ENCODE measurements around the gene RPA1.

RPA1 gene

DNA sequence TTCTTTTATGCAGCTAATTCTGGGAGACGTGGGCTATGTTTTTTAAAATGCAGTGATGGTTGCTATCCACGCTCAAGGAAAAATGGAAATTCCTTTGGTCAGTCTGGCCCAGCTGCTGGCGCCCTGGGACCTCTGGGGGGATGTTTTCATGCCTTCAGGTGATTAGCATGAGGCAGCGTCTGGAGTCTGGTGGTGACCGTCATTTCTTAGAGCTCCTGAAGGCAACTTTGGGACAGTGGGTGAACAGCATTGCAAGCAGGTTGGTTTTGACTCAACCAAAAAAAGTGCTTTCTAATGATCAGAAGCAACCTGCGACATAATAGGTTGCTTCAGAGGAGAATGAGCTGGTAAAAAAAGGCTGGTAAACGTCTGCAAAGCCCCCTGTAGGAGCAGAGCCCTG, 82.3 kb downstream of the RPA1 start:
- DNase-seq: no peak

DNA sequence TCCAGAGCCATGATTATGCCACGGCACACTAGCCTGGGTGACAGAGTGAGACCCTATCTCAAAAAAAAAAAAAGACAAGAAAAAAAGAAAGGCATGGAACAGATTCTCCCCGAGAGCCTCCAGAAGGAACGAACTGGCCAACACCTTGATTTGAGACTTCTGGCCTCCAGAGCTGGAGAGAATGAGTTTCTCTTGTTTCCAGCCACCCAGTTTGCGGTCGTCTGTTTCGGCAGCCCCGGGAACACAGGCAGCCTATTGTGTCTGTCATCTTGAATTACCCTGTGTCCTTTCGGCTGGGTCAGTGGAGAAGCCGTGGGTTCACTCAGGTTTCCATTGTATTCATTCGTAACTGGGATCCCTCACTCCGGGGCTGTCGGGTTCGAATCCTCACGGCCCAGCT, 83.9 kb downstream of the RPA1 start:
- DNase-seq: no peak

DNA sequence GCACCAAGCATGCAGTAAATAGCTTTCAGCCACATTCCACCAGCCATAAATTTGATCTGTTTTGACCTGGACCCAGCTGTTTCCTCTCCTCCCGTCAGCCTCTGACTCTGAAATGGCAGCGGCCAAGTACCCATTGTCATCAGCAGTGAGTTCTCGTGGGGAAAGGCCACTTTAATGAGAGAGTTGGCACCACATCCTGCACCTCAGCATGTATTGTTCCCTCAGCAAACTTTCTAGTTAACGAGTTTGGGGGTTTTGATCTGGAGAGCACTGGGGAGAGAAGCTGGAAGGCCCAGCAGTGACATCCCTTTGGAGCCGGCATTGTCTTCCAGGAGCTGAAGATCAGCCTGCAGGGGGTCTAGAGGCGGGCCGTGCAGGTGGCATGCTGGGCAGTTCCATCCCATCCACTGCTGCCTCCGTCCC, 84.9 kb downstream of the RPA1 start:
- DNase-seq: no peak

DNA sequence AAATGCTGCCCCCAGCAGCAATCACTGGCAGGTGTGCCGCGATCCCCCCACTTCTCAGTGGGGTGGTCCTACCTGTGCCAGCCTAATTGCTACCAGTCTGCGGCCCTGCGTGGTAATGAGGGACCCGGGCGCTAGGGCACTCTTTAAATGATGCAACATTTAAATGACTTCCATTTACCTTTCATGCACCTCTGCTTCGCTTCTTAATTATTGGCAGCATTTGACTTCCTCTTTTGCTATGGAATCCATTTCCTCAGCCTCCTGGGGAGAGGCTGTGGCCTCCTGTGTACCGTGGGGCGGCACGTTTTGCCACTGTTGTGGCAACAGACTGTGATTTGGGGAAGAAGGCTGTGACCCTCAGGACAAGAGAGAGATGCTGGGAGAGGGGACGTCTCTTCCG, 86.1 kb downstream of the RPA1 start:
- DNase-seq: no peak

DNA sequence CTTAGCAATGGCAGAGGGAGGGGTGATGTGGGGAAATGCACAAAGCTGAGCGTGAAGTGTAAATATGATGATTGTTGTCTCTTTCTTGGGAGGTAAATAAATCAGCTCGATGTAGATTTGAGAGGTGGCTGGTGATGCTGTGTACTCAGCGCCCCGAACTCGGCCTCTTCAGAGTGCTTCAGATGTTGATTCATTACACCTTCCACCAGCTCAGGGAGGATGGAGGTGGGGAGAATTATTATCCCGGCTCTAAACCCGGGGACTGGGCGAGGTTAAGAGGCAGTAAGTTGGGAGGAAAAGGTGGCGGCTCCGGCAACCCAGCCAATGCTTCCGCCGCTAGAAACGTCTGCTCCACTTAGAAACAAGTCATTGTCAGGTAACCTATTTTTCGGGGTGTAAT, 86.5 kb downstream of the RPA1 start:
- DNase-seq: no peak

DNA sequence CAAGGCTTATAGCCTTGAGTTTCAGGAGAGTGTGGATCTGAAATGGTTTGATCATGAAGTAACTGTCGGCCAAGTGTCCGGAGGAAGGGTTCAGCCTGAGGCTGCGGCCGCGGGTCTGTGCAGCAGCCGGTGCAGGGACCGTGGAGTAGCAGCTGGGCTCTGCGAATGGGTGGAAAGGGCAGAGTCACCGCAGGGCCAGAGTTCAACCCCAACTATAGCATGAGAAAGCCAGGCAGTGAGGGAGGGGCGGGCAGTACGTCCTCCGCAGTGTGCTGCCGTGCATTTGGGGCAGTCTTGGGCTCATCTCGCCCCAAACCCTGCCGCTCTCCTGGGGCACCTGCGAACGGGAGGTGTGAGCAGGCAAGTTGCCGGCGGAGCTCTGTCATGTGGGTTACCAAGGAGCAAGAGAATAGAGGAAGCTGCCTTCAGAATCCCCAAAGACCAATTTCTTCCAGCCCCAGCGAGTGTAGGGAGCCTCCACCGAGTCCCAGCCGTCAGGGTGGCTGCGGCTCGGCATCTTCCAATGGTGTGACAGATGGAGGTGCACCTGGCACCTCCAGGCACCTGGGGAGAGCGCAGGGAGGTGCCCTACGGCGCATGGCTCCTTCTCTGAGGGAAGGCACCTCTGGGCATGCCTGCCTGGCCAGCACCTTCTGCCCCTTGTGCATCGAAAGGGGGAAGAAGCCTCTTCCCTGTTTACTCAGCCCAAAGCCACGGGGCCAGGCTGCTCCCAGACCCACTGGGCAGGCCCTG, 87.3 kb downstream of the RPA1 start:
- no peak for DNase-seq

DNA sequence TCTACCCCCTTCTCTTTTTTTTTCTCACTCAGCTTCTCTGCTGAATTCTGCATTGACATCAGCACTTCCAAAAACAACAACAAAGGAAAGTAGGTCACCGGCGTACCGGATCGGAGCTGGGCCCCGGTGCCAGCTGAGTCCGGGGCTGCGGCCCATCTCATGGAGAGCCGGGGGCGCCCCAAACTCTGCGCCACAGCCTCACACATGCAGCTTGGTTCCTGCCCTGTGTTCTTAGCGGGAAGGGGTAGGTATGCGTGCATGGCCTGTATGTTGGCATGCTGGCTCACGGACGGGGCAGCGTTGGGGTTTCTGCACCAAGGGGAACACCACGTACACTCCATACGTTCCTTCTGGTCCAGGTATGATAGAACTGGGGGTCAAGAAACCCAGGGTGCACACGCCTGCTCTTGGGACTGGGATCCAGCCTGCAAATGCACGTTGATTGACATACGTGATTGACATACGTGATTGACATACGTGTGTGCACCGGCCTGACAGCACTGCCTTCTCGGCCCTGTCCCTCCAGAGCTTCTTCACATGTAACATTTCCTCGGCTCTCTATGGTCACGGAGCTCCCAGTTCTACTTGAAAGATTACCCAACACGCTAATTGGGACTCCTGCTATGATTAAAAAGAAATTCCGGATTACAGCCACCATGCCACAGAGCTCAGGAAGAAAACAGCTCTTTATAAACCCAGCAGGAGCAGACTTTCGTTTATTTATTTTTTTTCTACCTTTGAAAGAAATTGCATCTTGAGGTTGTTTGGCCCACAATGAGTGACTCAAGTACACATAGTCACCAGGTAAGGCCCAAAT, 88.7 kb downstream of the RPA1 start:
- DNase-seq: no peak

DNA sequence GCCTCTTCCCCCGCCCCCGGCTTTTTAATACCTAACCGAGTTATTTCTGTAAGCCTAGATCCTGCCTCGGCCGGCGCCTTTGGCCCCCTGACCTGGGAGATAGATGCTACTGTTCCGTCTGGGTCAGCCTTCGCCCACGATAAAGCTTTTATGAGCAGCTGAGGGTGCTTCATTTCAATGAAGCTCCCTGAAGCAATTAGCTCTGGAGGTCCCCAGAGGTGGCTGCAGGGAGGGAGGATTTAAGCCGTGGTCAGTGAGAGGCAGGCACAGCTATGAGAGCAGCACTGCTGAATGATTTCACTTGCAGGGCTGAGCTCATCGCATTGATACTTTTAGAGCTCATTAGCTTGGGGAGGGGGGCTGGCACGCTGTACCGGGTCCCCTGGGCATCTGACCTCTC, 89.4 kb downstream of the RPA1 start:
- DNase-seq: no peak

DNA sequence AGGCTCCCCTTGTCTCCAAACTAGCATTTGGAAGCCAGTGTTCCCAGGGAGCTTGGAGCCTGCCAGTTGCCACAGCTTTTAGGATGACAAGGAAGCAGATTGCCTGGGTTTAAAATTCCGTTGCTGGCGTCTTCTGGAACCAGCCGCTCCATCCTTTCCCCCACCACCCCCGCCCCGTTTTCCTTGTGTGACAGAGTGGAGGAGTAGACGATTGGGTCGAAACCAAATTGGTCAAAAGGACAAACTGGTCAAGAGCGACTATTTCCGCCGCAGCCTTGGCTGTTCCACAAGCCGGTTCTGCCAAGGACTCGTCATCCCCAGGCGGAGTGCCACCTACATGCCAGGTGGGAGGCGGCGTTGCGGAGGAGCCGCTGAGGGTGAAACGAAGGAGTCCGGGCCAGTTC, 91.1 kb downstream of the RPA1 start:
- DNase-seq: no peak

DNA sequence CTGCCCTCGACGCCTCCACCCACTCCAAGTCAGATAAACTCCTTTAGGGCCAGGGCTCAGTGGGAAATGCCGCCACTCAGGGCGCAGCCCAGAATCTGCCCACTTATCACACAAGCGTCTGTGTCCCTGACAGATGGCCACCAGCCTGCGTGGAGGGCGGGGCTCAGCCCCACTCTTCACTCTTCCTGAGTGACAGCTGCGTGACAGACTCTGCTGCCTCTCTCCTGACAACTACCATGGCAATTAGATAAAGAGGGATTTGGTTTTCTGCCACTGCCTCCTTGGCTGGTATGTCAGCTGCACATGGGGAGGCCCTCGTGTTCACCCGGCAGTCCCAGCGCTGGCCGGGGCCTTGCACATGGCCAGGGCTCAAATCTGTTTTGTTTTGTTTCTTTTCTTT, 99.2 kb downstream of the RPA1 start:
- DNase-seq: no peak

DNA sequence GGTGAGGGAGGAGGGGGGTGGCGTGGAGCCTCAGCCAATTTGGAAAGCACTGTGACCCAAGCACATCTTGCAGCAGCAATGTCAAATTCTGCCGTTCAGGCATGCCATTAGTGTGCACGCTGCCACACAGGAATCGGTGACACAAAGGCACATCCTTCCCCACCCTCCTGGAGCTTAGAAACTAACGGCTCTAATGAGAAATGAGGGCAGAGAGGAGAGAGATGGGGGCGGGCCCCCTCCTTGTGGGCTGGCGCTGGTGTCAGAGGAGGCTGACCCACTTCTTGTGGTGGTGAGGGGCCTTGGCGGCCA, 100.5 kb downstream of the RPA1 start:
- no peak for DNase-seq

DNA sequence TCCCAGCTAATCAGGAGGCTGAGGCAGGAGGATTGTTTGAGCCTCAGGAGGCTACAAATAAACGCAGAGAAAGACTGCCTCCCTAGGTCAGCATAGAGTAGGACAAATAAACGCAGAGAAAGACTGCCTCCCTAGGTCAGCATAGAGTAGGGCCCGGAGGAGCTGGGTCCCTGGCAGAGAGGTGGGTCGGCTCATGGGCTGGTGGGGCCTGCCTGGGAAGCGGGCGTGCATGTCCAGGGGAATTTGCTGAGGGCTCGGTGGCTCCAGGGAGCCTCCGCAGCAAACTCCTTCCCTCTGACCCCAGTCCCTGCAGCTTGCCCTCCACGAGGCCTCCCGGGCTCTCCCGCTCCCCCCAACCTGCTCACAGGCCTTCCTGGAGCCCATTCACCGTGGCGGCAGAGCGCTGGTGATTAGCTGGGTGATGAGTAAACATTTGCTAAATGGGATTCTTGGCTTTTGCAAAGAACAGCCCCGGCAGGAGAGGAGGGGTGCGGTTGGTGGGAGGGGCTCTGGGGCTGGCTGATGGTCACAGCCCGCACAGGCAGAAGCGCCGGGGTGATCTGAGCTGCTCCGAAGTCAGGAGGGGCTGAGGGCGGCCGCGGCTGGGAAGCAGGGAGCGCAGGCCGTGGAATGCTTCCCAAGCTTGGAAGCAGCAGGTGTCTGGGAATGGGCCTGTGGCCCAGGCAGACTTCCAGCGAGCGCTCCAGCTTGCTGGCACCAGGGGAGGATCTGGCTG, 102.2 kb downstream of the RPA1 start:
- no peak for DNase-seq

DNA sequence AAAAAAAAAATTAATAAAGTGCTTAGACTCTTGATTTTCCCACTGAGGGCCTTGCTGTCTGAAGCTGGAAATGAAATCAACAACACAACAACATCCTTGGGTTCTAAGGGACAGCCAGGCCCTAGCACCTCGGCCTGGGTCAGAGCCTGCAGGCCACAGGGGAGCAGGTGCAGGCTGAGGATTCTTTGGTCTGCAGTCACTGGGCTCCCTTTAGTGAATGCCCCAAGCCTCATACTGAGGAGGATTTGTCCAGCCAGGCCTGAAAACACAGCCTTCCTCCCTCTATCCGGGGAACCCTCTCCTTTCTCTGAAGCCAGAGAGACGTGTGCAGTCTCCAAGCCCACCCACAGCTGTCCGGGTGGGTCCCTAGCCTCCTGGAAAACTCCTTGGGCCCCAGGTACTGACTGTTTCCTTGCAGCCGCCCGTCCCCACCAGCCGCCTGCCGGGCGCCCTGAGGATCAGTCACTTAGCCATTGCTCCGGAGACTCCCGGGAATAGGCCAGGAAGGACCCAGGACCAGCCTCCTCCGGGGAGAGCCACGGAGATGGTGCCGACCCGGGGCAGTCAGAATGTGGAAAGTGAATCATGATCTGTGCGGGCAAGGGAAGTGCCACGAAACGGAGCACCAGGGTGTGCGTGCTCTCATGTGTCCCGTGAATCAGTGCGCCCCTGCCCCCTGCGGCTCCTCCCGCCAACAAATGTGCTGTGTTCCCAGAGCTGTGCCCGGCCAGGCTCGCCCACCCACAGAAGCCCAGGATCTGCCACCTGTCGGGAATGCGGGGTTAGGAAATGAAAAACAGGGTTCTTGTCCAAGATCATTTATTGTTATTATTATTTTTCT, 104.3 kb downstream of the RPA1 start:
- DNase-seq: no peak

DNA sequence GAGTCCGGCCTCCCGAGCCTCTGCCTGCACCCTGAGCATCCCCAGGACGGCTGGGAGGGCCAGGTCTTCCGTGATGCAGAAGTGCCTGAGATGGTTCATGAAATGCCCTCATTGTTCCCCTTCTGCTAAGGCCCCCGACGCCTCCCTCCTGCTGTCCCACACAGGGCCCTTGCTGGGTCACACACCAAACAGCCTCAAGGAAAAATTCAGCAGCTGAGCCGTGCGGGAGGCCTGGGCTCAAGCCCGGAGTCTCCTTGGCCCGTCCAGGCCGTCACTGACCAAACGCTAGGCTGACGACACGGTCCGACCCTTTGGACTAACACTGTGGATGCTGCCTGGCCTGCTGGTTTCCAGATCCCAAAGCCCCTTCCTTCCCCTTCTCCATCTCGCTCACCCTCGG, 105.1 kb downstream of the RPA1 start:
- no peak for DNase-seq

DNA sequence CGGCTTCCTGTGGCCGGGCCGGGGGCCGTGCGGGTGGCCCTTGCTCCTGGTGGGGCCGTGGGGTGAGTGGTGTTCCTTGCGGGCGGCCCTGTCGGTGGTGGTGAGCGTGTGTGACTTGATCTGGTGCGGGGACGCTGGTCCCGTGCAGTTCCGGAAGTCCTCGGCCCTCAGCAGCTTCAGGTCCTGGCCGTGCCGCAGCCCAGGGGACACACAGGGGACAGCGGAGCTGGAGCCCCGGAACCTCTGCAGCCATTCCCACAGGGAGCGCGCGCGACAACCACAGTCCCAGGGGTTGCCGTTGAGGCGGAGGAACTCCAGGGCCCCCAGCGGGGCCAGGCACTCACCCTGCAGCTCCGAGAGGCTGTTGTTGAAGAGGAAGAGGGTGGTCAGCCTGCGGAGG, 107.0 kb downstream of the RPA1 start:
- no peak for DNase-seq

DNA sequence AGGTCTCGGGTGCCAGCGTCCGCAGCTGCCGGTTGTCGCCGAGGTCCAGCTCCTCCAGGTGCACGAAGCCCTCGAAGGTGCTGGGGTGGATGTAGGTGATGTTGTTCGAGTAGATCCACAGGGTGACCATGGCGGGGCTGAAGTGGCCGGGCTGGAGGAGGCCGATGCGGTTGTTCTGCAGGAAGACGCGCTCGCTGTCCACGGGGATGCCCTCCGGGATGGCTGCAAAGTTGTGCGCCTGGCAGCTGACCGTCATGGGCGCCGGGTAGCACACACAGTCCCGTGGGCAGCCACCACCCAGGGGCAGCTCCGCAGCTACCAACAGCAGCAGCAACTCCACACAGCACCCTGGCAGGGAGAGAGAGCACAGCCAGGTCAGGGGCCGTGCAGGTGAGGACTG, 107.7 kb downstream of the RPA1 start:
- DNase-seq: no peak

DNA sequence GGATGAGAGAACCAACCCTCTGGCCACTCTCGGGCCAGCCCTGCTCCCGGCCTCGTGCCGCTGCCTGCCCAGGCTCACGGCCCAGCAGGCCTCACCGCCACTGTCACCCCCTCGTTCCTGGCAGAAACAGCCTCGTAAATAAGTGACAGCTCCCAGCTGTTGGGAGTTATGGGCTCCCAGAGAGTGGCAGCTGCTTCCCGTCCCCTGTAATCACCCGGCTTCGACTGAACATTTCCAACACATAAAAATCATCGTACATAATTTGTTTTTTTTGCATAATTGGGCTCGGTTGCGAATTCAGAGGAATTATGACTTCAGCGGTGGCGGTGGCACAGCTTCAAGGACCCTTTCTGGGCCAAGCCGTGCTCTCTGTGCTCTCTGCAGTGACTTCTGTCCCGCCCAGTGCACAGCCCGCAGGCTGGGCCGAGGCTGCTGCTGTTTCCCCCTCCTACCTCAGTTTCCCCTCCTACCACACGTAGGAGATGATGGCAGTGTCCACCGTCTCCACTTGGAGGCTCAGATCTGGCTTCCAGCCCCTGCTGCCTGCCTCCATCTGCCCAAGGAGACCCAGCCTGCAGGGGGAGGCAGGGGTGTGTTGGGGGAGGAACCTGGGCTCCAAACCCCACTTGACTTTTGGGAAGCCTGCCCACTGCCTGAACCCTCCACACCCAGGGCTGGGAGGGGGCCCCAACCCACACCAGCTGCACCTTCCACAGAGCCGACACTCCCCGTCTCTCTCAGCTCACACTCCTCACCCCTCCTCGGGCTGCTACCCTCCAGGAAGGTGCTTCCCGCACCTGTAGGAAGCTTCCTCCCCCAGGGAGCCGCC, 110.4 kb downstream of the RPA1 start:
- no peak for DNase-seq

DNA sequence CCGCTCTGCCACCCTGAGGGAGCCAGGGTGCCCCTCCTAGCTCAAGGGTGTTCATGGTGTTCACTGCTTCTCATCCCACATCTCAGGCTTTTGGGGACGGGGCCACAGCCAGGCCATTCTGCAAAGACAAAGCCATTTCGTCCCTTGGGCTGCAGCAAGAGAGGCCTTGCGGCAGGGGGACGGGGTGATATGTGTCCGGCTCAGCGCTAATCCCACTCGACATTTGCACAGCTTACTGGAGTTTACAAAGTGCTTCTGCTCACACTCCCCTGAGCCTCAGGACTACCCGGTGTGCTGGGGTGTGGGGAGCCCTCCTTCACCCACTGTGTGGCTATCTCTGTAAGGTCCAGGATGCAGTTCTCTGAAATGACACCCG, 111.0 kb downstream of the RPA1 start:
- DNase-seq: no peak

DNA sequence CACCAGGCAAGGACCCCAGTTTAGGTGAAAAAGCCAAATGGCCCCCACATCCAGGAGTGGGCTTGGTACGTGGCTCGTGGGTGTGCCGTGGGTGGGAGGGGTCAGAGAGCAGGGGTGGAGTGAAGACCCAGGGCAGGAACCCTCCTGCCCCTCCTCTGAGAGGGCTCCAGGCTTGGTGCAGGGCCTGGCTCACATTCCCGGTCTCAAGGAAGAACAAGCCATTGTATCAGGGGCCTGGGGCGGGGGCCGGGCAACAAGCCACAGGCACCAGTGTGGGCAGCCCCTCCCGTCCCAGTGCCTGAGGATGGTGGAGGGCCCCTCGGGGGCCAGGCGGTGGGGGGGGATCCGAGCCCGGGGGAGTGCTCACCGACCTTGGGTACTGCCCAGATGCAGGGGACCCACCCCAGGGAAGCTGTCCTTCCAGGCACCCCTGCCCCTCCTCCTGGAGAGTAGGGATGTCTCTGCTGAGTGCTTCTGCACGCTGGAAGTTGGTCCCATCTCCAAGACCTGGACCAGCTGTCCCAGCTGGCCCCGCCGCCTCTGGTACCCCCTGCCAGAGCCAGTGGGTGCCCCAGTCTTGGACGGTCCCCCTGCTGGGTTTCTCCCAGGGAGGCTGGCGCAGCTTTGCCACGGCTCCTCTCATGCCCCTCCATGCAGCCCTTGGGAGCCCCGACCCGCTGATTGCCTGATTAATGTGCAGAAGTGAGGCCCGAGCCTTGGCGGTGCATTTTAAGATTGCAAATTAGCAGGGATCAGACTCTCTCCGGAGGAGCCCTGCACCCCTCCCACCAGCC, 111.7 kb downstream of the RPA1 start:
- no peak for DNase-seq

DNA sequence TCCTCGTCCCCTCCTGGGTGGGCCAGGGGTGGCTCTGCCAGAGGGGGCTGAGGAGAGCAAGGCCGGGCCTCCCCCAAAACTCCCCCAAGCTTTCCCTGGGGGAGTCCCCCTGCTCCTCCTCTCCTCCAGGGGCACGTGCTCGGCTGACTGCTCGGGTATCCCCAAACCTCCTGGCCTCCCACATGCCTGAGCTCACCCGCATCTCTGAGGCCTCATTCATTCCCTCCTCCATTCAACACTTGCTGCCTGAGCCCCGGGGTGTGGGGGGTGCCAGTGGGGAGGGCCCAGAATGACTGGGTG, 112.2 kb downstream of the RPA1 start:
- DNase-seq: no peak

DNA sequence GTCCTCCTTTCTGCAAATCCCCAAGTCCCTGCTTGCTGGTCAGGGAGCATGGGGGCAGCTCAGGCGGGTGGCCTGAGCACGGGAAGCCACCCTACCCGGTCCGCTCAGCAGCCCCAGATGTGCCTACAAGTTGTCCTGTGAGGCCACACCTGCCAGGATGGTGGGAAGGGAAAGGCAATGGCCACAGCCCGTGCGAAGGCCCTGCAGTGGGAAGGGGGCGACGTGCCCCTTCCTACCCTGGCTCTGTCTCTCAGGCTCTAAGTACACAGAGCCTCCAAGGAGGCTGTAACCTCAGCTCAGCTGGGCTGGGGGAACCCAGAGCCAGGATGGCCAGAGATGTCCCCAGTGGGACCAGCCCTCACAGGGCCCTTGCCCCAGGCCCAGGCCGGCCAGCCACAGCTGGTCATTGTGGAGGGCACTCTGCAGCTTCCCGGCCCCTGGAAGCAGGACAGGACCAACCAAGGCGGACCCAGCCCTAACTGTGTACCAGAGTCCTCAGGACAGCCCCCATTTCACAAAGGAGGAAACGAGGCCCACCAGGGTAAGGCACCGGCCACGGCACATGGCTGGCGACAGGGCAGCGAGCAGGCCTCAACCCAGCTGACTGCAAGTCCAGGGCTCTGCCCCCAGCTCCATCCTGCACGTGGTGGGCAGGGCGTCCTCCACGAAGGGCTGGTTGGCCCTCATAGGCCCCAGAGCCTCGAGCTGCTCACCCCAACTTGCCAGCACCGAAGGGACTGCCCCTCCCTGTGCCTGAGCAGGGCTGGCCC, 113.0 kb downstream of the RPA1 start:
- DNase-seq: no peak
